Stimulated activated effector memory CD8-positive, alpha-beta T cell treated with anti-CD3 and anti-CD28 coated beads, Interleukin-12 subunit alpha, Interleukin-12 subunit beta, amount 100 ng/mL, for 72 hours (primary cell): Measurements from ENCODE around the gene DPP10.

Source experiments
- ATAC-seq: fragments of 150-1000 bp; cut with Tn5 transposase; 2 replicates; pipeline ENCODE4 v1.10.0; 2021
- DNase-seq, 2 donors: peaks; one replicate each; pipeline ENCODE4 v3.0.0; 2021 to 2022; ENCODE audit warnings: low spot score in 2 of 2
- H3K27ac Mint-ChIP-seq: one replicate; pipeline ENCODE4 v1.8.0; 2022; ENCODE audit warnings: mild to moderate bottlenecking, mixed read lengths
- H3K36me3 Mint-ChIP-seq: one replicate; pipeline ENCODE4 v1.8.0; 2022; ENCODE audit warnings: mild to moderate bottlenecking, mixed read lengths
- H3K4me1 Mint-ChIP-seq: one replicate; pipeline ENCODE4 v1.8.0; 2022; ENCODE audit warnings: mixed read lengths
- H3K4me3 Mint-ChIP-seq: one replicate; pipeline ENCODE4 v1.8.0; 2022; ENCODE audit warnings: mild to moderate bottlenecking, mixed read lengths
- H3K9me3 Mint-ChIP-seq: one replicate; pipeline ENCODE4 v1.8.0; 2022; ENCODE audit warnings: mixed read lengths

Gene DPP10

DNA sequence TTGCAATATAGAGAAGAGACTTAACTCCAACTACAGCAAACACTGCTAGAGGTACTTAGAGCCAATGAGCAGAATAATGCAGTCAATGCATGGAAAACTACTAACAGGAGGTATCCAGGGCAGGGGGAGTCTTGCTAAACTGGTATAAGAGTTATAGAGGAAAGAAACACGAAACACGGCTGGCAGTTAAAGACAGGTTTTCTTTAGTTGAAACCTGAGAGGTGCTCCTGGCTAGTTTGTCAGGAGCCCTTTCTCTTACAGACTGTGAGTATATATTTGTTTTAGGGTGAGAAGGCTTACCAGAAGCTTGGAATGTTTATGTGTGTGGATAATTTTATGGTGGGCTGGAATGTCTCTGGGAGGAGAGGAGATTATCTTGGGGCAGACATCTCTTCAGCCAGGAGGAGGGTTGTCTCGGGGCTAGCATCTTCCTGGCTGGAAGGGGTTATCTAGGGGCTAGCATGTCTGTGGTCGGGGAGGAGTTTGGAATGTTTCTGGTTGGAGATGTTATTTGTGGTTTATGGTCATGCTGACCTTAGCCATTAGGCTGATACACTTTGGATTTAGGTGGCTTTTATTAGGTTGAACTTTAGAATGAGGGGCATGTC is 1048.8 kb downstream of the DPP10 start:
- no peak for DNase-seq
- no peaks in the 10 kb centered on the region for H3K36me3 Mint-ChIP-seq

DNA sequence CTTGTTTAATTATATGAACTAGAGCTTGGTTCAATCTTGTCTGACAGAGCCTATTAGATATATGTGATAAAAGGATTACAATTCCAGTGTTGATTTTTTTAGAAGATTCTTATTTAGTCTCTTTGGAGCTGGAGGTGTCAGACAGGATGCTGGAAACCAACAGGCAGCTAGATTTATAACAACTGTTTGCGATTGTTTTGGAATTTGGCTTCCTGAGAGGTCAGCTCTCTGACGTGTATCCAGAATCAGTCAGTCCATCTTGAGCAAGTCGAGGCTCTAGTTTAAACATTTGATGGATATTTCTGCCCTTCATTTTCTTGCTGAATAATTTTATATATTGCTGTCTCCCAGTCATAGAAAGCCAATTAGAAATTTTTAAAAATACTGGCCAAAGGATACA is 1062.9 kb downstream of the DPP10 start:
- DNase-seq, result no peak

More for the DNA sequence above, 1048.8 kb downstream of the DPP10 start:
- H3K4me3 Mint-ChIP-seq, result no peak overlapping the region
- H3K4me1 Mint-ChIP-seq, result no peaks in the 10 kb centered on the region
- peaks cover 2% of the 10 kb centered on the region for H3K9me3 Mint-ChIP-seq
- ATAC-seq, result no peak
- no peak overlapping the region for H3K27ac Mint-ChIP-seq

DNA sequence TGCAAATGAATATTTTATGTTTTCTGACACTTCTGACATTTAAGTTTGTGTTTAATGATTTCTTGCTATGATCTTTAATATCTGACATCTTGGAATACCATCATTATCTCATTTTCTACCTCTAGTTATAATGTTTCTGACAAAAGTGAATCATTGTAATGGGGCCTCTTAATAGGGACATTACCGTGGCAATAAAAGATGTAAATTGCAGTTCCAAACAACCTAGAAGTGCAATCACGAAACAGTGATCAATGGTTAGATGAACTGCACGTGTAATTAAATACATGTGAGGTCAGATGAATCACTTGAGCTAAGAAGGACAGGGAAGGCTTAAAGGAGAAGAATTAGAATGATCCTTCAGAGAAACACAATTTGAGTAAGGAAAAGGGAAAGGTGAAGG is 1078.3 kb downstream of the DPP10 start:
- H3K4me3 Mint-ChIP-seq, result no peak overlapping the region
- ATAC-seq (no peak), DNase-seq (no peak)
- H3K36me3 Mint-ChIP-seq, result no peaks in the 10 kb centered on the region
- H3K9me3 Mint-ChIP-seq, result peaks cover 16% of the 10 kb centered on the region
- no peak overlapping the region for H3K27ac Mint-ChIP-seq
- no peaks in the 10 kb centered on the region for H3K4me1 Mint-ChIP-seq

More for the DNA sequence above, 1062.9 kb downstream of the DPP10 start:
- Mint-ChIP-seq H3K4me3 (no peak overlapping the region), H3K9me3 (peaks cover 20% of the 10 kb centered on the region), H3K4me1 (no peaks in the 10 kb centered on the region), H3K27ac (no peak overlapping the region), H3K36me3 (no peaks in the 10 kb centered on the region)
- ATAC-seq, result no peak

DNA sequence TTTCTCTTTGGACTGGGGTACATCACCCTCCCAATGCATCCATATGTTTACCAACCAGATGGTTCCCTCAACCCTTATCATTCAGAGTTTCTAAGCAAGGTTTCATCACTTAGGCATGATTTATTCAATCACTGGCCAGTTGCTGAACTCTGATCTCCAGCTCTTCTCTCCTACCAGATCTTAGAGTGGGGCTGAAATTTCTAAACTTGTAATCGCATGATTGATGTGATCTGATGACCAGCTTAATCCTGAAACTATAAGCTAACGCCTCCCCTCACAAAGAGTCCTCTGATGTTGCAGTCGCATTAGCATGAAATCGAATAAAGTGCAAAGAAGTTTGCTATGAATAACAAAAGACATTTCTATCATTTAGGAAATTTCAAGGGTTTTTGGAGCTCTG is 1082.0 kb downstream of the DPP10 start:
- no peaks in the 10 kb centered on the region for H3K36me3 Mint-ChIP-seq
- no peak for DNase-seq
- peaks cover 13% of the 10 kb centered on the region for H3K9me3 Mint-ChIP-seq
- no peak overlapping the region for H3K4me3 Mint-ChIP-seq
- no peak overlapping the region for H3K27ac Mint-ChIP-seq
- ATAC-seq, result no peak
- H3K4me1 Mint-ChIP-seq, result no peaks in the 10 kb centered on the region

DNA sequence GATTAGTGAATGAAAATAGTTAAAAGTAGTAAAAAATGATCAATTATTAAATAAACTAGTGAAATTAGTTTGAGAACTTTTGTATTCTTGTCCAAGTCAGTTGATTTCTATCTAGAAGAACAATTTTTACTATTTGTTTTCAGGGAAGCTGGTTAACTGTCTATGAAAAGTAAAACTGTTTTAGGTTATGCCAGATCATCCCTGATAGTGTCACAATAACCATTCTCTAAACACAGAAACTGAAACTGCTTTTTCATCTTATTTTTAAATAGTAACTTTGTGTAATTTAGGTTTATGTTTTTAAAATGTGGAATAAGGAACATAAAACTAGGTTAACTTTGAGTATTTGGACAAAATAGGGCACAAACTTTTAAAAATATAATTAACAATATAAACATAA is 1087.2 kb downstream of the DPP10 start:
- H3K36me3 Mint-ChIP-seq, result no peaks in the 10 kb centered on the region
- H3K27ac Mint-ChIP-seq, result no peak overlapping the region
- no peak overlapping the region for H3K4me3 Mint-ChIP-seq
- ATAC-seq (no peak), DNase-seq (no peak)
- H3K9me3 Mint-ChIP-seq, result peaks cover 10% of the 10 kb centered on the region
- no peaks in the 10 kb centered on the region for H3K4me1 Mint-ChIP-seq

DNA sequence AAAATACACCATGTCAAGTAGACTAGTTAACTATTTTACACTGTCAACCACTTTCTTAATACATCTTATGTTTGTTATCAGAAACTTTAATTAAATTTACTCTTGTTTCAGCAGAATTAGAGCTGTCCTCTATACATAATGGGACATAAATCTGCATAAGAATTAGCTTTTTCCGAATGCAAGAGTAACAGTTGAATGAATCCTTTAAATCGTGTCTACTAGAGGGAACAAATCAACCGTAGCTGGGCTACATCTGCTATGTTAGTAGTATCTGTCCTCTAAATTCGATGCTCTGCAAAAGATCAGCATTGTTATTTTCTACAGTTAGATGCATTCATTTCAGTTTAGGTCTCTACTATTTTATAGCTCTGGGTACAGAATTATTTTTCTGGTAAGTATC is 1090.6 kb downstream of the DPP10 start:
- DNase-seq, result no peak
- Mint-ChIP-seq H3K4me3 (no peak overlapping the region), H3K36me3 (no peaks in the 10 kb centered on the region), H3K4me1 (no peaks in the 10 kb centered on the region), H3K27ac (no peak overlapping the region), H3K9me3 (peaks cover 10% of the 10 kb centered on the region)
- no peak for ATAC-seq

DNA sequence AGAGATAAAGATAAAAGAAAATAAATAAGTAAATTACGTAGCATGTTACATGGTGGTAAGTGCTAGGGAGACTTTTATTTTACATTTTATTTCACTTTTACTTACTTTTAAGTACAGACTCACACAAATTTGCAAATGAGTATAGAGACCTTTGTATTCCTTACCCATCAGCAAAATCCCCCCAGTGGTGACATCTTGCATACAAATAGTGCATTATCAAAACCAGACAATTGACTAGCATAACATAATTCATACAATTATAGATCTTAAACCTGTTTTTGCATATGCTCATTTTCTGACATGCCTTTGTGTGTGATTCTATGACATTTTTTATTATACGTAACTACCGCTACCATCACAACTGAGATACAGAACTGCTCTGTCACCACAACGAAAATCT is 1099.4 kb downstream of the DPP10 start:
- DNase-seq, result no peak
- H3K36me3 Mint-ChIP-seq, result no peaks in the 10 kb centered on the region
- H3K9me3 Mint-ChIP-seq, result peaks cover 15% of the 10 kb centered on the region
- no peak for ATAC-seq
- no peaks in the 10 kb centered on the region for H3K4me1 Mint-ChIP-seq
- no peak overlapping the region for H3K27ac Mint-ChIP-seq
- H3K4me3 Mint-ChIP-seq, result no peak overlapping the region

DNA sequence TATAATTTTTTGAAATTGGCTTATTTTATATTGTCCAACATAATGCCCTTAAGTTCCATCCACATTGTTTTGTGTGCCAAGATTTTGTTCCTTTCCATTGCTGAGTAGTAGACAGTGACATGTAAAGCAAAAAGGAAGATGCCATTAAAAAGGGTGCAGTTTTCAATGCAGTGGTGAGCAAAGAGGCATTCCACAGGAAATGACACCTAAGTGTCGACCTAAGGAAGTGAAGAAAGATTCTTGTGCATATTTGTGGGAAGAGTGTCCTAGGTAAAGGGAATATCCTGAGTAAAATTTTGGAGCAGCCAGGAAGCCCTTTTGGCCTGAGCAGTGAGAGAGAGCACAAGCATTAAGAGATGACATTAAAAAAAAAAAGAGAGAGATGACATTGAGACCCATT is 1099.9 kb downstream of the DPP10 start:
- Mint-ChIP-seq H3K9me3 (peaks cover 15% of the 10 kb centered on the region), H3K4me1 (no peaks in the 10 kb centered on the region), H3K27ac (no peak overlapping the region), H3K4me3 (no peak overlapping the region), H3K36me3 (no peaks in the 10 kb centered on the region)
- ATAC-seq (no peak), DNase-seq (no peak)

DNA sequence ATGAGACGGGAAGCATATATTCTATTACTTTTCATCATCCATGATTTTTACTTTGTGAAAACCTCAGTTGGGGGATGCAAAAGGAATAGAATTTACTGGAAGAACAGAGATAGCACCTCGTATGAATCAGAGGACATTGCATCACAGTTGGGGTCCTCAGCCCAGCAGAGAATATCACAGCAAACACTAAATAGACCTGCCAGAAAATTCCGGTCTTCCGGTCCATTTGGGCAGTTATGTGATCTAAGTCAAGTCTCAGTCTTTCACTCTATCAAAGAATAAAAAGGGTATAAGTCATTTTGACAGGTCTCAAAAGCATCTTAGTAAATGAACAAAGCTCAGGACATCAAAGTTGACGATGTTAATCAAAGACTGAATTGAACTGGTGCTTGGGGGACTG is 1100.6 kb downstream of the DPP10 start:
- H3K27ac Mint-ChIP-seq, result no peak overlapping the region

DNA sequence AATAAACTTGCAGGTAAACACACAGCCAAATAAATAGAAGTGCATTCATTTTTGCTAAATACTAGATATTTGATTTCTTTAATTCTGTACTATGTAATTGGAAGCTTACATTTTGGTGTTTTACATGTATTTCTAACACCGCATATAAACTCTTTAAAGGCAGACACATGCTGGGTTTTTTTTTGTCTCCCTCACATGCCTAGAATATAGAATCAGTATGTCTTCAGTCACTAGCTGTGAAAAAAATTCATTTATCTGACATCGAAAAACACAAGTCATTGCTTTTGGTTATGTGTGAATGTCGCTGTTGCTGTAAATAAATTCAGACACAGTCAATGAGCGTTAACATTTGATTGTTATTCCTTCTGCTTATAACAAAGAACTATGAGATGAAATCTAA is 1101.0 kb downstream of the DPP10 start:
- Mint-ChIP-seq H3K9me3 (peaks cover 15% of the 10 kb centered on the region), H3K4me3 (no peak overlapping the region), H3K27ac (no peak overlapping the region), H3K4me1 (no peaks in the 10 kb centered on the region), H3K36me3 (no peaks in the 10 kb centered on the region)
- ATAC-seq (no peak), DNase-seq (no peak)

More for the DNA sequence above, 1100.6 kb downstream of the DPP10 start:
- ATAC-seq, result no peak
- H3K9me3 Mint-ChIP-seq, result peaks cover 15% of the 10 kb centered on the region
- no peaks in the 10 kb centered on the region for H3K4me1 Mint-ChIP-seq
- no peaks in the 10 kb centered on the region for H3K36me3 Mint-ChIP-seq
- no peak overlapping the region for H3K4me3 Mint-ChIP-seq
- DNase-seq, result no peak

DNA sequence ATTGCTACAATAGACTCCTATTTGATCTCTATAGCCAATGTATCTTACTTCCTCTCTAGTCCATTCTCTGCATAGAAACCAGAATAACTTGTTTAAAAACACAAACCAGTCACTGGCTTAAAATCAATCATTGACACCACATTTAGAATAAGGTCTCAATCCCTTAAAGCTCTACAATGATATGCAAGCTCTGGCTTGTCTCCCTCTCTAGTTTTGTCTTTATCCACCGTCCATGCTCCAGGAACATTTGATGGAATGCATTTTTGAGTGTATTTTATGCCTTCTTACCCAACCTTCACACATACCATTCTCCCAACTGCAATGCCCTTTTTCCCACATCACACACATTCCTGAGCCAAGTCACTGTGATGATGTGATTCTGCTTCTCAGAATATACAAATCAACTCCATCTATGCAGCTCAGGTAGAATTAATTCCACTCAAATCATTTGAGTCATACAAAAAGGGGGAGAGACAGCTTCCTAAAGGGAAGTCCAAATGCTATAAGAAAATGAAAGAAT is 1107.2 kb downstream of the DPP10 start:
- Mint-ChIP-seq H3K4me3 (no peak overlapping the region), H3K27ac (no peak overlapping the region), H3K36me3 (no peaks in the 10 kb centered on the region), H3K4me1 (no peaks in the 10 kb centered on the region), H3K9me3 (peaks cover 25% of the 10 kb centered on the region)
- DNase-seq (no peak), ATAC-seq (no peak)

DNA sequence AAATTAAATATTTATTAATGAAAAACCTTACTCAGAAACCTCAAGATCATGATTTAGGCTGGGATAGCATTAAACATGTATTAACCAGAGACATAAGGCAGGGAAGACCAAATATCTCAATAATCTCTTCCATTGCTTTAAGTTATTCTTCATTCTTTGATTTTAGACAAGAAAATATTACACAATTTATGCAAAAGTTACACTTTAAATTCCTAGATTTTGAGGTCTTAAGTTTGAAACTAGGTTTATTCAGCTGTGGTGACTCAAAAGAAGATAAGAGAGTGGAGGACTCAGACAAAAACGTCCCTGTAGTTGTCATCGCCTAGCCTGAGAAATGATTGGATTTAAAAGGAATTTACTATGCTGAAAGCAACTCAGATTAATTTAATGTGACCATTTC is 1110.3 kb downstream of the DPP10 start:
- DNase-seq, result no peak
- Mint-ChIP-seq H3K4me1 (no peaks in the 10 kb centered on the region), H3K36me3 (no peaks in the 10 kb centered on the region), H3K27ac (no peak overlapping the region), H3K4me3 (no peak overlapping the region), H3K9me3 (peaks cover 23% of the 10 kb centered on the region)
- ATAC-seq, result no peak

DNA sequence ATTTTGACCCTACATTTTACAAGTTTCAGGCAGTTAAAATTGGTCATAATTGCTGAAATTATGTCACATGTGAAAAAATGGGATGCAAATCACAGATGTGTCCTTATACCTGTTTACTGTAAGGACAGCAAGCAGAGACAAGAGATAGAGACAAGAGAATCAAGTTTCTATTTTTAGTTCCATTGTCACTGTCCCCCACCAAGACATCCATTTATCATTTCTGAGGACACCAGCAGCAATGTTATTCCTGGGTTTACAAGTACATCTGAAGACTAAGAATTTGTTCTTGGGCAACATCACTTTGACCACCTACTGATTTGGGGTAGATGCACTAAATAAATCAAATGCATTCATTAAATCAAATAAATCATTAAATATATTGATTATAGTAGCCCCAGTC is 1111.7 kb downstream of the DPP10 start:
- no peaks in the 10 kb centered on the region for H3K36me3 Mint-ChIP-seq
- no peak for ATAC-seq
- H3K4me1 Mint-ChIP-seq, result no peaks in the 10 kb centered on the region
- DNase-seq, result no peak
- H3K27ac Mint-ChIP-seq, result no peak overlapping the region
- H3K9me3 Mint-ChIP-seq, result peaks cover 18% of the 10 kb centered on the region
- H3K4me3 Mint-ChIP-seq, result no peak overlapping the region

DNA sequence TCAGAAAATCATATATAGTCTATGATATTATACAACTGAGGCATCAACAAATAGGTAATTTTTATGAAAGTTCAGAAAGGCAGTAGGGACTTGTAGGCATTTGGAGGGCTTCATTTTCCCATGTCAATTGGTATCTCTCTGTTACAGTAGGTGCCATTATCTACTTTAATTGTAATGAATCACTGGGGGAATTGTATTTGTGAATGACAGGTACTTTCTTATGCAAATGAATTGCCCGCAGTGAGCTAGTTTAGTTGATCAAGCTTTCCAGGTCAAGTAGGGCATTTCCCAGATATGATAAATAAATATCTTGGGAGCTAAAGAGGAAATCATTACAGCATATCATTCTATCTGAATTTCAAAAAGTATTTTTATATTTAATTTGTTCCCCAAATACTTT is 1116.3 kb downstream of the DPP10 start:
- Mint-ChIP-seq H3K4me3 (no peak overlapping the region), H3K27ac (no peak overlapping the region), H3K4me1 (no peaks in the 10 kb centered on the region), H3K9me3 (peaks cover 19% of the 10 kb centered on the region), H3K36me3 (no peaks in the 10 kb centered on the region)
- ATAC-seq (no peak), DNase-seq (no peak)

DNA sequence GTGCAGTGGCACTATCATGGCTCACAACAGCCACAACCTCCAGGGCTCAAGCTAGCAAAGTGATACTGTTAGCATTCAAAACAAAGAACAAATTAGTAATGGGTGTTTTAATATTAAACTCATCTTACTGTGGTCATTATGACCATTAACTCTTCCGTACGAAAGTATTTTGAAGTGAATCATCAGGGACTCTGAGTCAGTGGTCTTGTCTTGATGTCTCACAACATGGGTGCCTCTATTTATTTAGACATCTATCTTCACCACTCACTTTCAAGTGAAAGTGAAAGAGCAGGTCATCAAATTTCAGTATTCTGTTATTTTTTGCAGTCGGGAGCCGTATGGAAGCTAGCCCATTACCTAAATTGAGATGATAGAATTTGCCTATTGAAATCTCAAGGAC is 1118.2 kb downstream of the DPP10 start:
- no peak for DNase-seq
- no peak overlapping the region for H3K4me3 Mint-ChIP-seq
- H3K36me3 Mint-ChIP-seq, result no peaks in the 10 kb centered on the region
- H3K4me1 Mint-ChIP-seq, result no peaks in the 10 kb centered on the region
- peaks cover 15% of the 10 kb centered on the region for H3K9me3 Mint-ChIP-seq
- H3K27ac Mint-ChIP-seq, result no peak overlapping the region
- ATAC-seq, result no peak

DNA sequence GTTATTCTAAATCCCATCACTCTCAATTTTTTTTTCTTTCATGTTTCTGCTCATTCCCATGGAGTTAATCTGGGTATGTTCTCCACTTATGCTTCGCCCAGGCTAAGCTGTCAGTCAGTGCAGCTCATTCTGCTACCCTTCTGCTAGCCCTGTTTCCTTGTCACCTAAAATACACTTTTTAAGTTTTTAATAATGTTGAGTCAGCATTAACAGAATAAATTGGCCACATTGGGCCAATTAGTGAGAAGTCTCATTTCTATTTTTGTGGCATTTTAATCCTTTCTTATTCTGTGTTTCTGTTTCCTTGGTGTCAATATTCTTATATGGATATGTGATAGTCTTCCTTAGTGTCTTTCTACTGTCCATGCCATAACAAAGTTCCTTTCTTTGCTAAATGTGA is 1126.2 kb downstream of the DPP10 start:
- H3K4me3 Mint-ChIP-seq, result no peak overlapping the region
- H3K36me3 Mint-ChIP-seq, result no peaks in the 10 kb centered on the region
- ATAC-seq, result no peak
- no peak overlapping the region for H3K27ac Mint-ChIP-seq
- no peaks in the 10 kb centered on the region for H3K4me1 Mint-ChIP-seq
- DNase-seq, result no peak
- H3K9me3 Mint-ChIP-seq, result peaks cover 13% of the 10 kb centered on the region

DNA sequence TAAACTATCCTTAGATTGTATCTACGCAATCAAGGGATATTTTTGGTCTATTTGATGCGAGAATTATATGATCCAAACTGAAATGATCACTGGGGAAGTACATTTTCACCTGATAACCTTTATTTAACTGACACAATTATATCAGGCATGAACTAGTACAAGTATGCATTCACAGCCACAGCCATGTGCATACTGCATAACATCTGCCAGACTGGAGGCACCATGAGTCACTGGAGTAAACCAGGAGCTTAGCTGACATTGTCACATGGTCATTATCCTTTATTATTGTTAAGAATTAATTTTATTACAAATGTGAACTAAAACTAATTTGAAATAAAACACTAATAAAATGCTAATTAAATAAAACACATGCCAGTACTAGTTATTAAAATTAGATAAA is 1127.1 kb downstream of the DPP10 start:
- no peaks in the 10 kb centered on the region for H3K4me1 Mint-ChIP-seq
- ATAC-seq (no peak), DNase-seq (no peak)
- no peak overlapping the region for H3K4me3 Mint-ChIP-seq
- no peaks in the 10 kb centered on the region for H3K36me3 Mint-ChIP-seq
- H3K9me3 Mint-ChIP-seq, result peaks cover 21% of the 10 kb centered on the region
- H3K27ac Mint-ChIP-seq, result no peak overlapping the region
